LNCAP (cell line): ENCODE results near the gene CA5A.

Source experiments
- TF ChIP-seq, protein P1 (sequence below): fragments of 450-650 bp; IDR thresholded peaks from 2 replicates; pipeline ENCODE4 v1.5.1; 2017; ENCODE audit warnings: mild to moderate bottlenecking

CA5A gene

DNA sequence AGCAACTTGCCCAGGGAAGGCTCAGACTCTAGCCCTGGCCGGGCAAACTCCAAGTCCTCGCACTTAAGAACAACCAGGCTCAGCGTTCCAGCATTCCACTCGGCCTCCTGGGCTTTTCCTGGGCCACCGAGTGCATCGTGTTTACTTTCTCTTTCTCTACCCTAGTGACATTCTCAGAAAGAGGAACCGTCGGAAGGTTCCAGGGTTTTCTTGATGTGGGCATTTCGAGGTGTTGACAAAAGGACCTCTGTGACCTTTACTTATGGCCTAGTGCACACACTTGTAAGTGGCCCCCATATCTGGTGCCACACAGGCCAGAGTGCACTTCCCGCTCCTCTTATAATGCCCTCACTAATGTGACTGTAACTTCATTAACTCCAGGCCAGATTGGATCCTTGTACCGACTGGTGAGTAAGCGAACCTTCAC is 11.8 kb upstream of the CA5A start:
- TF ChIP-seq, protein P1, sequence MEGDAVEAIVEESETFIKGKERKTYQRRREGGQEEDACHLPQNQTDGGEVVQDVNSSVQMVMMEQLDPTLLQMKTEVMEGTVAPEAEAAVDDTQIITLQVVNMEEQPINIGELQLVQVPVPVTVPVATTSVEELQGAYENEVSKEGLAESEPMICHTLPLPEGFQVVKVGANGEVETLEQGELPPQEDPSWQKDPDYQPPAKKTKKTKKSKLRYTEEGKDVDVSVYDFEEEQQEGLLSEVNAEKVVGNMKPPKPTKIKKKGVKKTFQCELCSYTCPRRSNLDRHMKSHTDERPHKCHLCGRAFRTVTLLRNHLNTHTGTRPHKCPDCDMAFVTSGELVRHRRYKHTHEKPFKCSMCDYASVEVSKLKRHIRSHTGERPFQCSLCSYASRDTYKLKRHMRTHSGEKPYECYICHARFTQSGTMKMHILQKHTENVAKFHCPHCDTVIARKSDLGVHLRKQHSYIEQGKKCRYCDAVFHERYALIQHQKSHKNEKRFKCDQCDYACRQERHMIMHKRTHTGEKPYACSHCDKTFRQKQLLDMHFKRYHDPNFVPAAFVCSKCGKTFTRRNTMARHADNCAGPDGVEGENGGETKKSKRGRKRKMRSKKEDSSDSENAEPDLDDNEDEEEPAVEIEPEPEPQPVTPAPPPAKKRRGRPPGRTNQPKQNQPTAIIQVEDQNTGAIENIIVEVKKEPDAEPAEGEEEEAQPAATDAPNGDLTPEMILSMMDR, result no peak

DNA sequence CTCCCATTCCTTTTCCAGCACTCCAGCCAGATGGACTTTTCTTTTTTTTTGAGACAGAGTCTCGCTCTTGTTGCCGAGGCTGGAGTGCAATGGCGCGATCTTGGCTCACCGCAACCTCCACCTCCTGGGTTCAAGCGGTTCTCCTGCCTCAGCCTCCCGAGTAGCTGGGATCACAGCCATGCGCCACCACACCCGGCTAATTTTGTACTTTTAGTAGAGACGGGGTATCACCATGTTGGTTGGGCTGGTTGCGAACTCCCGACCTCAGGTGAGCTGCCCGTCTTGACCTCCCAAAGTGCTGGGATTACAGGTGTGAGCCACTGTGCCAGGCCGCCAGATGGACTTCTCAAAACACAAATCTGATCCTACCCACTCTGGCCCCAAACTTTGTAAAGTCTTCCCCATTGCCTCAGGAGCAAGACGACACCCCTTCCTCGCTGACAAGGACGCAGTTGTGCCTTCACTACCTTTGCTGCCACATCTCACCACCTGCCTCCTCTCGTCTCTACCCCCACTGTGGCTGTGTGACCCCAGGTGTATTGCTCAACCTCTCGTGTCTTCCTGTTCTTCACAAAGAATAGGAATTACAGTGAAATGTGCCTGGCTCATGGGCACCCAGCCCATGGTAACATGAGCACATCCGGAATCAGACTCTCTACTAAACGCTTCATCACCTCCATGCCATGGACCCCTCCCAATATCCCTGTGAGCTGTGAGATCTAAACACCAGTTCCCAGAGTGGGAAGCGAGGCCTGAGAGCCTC is 11.2 kb upstream of the CA5A start:
- TF ChIP-seq, protein P1, result no peak

DNA sequence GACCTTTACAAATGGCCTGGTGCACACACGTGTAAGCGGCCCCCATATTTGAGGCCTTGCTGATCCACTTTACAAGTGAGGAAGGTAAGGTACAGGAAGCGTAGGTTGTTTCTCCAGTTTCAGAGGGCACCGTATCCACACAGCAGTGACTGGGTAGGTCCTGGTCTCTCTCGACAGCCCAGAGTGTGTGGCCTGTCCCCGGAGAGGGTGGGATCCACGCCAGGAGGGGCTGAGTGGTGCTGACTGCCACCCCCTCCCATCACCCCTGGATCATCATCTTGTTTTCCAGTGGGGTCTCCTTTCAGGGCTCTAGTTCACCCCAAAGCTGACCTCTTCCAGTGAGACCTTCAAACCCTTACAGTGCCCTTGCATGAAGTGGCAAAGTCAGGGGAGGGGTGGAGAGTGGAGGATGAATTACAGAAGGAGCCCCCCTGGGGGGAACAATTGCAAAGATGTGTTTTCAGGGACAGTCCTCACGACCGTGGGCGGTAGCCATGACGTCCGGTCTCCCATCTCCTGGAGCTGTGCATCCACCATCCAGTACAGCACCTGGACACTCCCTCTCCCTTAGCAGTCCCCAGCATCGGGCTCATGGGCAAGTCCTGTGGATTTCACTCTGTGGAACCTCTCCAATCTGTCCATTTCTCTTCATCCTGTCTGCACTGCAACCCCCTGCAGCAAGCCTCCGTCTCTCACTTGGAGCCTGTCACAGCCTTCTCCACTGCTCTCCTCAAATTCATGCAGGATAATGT is 10.4 kb upstream of the CA5A start:
- TF ChIP-seq, protein P1, result no peak

DNA sequence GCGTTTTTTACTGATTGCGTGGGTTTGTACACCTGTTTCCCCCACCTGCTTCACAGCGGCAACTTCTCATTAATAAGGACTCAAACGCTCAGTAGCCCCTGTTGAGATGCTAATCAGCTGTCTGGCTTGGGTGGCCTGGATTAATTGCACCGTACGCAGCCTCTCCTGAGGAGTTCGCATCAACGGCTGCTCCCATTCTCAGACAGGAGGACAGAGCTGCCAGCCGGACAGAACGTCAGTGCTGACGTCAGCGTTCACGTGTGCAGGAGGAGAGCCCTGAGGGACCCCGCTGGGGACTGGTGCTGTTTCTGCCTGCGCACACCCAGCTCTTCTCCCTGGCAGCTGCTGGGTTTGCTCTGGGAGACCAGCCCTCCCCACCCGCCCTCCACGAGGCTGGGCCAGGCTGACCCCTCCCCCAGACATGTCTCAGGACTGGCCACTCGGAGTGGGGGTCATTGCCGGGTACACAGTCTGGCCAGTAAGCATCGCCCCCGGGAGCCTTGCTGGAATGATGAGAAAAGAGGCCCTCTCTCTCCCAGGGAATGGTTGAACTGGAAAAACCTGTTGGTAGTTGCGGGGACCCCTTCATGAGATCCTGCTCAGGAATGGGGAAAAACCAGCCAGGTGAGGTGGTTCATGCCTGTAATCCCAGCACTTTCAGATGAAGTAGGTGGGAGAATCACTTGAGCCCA is 9.2 kb upstream of the CA5A start:
- TF ChIP-seq, protein P1, result no peak

DNA sequence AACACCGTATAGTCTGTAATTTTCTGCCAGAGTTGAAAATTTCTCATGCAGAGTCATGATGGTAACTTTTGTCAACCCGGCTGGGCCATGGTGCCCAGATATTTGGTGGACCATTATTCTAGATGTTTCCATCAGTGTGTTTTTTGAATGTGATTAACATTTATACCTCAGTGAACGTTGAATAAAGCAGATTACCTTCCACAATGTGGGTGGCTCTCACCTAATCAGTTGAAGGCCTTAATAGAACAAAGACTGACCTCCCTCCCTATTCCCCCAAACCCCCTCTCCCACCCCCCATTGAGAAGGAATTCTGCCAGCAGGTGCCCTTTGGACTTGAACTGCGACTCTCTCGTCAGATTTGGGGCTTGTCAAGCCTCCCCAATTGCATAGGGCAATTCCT is 6.4 kb upstream of the CA5A start:
- TF ChIP-seq, protein P1, result no peak

DNA sequence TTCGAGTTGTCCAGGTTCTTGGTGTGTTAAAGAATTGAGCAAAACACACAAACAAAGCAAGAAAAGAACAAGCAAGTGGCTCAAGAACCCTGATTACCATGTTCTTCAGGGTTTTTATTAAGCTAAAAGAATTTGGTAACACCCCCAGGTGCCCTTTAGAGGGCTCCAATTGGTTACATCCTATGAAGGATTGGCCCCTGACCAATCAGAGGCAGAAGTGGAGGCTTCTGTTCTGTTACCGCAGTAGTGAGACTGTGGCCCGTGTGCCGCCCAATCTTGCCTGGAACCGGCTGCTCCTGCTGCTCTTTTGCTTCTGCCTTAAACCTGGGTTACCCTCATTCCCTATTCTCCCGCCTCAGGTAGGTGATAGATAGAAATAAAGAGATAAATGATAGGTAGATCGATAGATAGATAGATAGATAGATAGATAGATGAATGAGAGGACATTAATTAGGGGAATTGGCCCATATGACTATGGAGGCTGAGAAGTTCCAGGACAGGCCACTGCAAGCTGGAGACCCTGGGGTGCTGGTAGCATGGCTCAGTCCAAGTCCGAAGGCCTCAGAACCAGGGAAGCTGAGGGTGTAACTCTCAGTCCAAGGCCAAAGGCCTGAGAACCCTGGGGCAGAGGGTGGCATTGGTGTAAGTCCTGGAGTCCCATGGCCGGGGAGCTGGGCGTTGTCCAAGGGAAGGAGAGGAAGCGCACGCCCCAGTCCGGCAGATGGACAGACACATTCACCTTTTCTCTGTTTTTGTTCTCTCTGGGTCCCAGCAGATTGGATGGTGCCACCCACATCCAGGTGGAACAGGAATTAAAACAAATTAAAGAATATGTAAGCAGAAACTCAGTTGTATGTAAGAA is 3.5 kb upstream of the CA5A start:
- TF ChIP-seq, protein P1, result no peak
